ENCODE data around the gene AHI1.

AHI1 gene

DNA sequence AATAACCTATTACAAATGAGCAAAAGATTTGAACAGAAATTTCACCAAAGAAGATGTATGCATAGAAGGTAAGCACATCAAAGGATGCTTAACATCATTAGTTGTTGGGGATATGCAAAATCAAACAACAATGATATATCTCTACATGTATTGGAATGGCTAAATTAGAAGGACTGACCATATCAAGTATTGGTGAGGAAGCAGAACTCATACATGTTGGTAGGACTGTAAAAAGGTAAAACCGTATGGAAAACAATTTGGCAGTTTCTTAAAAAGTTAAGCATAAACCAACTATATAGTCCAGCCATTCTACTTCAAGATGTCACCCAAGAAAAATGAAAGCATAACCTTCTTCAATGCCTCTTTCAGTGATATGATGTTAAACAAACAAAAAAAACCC lies 202.5 kb downstream of the AHI1 start:
- no peak for DNase-seq (ENCODE audit: low spot score)

DNA sequence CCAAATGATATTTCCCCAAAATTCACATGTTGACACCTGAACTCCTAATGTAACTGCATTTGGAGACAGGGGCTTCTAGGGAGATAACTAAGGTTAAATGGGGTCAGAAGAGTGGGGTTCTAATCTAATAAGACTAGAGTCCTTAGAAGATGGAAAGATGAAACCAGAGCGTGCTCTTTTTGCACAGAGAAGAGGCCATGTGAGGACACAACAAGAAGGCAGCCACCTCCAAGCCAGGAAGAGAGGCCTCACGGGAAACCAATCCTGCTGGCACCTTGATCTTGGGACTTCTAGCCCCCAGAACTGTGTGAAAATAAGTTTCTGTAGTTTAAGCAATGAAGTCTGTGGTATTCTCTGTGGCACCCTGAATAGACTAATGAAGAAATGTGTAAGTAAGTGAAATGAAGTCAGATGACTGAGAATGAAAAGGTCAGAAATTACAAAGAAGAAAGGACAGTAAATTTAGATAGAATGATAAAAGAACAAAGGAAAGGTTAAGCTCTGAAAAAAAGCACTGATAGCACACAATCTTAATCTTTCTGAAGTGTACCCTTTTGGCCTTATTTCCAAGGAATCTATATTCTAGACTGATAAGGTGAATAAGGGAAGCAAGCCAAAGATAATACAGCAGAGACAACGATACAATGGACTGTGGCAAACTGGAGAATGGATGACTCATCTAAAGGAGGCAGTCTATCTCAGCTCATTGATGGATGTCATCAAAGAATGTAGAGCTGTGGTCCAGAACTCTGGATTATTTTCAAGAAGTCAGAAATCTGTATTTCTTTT lies 206.1 kb downstream of the AHI1 start:
- no peak for DNase-seq (ENCODE audit: low spot score)

GRCh38 chr6:135289816-135290215 lies 207.7 kb downstream of the AHI1 start:
- no peak for DNase-seq (ENCODE audit: low spot score)

- peak; percentile 35 for DNase-seq (ENCODE audit: low spot score)
Measured at GRCh38 chr6:135286962-135287538, 210.5 kb downstream of the AHI1 start.

GRCh38 chr6:135285165-135285564 lies 212.4 kb downstream of the AHI1 start:
- DNase-seq (ENCODE audit: low spot score) = no peak

- no peak for DNase-seq (ENCODE audit: low spot score)
Measured at GRCh38 chr6:135283926-135284325, 213.6 kb downstream of the AHI1 start.

GRCh38 chr6:135282395-135282794 lies 215.1 kb downstream of the AHI1 start:
- no peak for DNase-seq (ENCODE audit: low spot score)

DNA sequence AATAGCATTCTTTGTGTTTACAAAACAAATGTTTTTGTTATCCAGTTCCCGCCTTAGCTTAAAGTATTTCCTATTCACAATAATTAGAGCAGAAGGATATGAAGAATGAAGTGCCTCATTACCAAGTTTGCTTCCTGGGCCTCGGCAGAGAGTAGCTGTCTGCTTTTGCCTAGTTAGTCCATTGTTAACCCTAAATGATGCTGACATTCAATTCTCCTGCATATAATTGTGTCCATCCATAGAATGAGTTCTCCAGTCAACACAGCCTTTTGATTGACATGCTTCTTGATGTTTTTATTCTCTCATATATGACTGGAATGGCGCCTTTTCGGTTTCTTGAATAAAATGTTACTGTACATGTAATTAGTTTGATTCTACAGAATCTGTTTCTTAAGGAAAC lies 215.6 kb downstream of the AHI1 start:
- DNase-seq (ENCODE audit: low spot score) = no peak

DNA sequence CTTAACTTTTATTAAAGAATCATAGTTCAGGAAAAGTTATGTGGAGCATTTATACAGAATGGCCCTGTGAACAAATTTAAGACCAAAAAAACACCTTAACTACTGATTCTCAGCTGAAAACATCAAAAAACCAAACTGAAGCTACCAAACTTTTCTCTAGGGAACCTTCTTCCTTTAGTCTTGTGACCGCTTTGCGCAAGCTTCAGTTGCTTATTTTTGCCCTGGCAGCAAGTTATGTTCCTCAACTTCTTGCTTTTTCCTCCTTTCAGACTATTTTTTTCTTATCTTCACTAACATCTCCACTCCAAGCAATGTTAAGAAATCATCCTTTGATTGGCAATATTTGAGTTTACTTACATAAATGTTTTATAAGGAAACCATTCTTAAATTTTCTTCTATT lies 216.3 kb downstream of the AHI1 start:
- DNase-seq (ENCODE audit: low spot score) = peak; percentile 63

DNA sequence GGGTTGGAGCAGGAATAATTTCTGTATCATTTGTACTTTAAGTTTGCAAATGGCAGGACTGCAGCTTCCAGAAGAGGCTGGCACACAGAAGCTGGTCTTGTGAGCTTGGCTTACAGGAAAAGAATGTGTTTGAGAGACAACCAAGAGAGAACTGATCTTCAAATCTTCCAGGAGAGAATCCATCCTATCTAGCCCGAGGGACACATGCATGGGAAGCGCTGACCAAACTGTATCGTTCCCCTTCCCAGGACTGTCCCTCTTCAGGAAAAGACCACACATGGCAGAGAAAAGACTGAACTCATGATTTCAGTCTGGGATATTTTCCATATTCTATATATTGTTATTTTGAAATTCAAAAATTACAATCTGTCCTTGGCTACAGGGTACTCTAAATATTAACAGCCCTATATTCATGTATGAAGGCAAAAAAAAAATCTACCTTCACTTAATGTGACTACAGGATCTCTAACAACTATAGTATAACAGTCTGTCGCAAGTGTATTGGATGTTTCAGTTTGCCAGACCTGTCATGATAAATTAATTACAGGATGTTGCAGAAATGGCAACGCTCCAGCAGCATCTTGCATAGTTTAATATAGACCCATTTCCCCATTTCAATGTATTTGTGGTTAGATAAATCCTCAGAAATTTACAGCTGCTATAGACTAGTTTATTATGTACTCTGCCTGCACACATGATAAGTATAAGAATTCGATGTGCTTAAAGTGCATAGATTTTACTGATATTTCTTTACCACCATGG lies 217.0 kb downstream of the AHI1 start:
- DNase-seq (ENCODE audit: low spot score) = peak; percentile 84

DNA sequence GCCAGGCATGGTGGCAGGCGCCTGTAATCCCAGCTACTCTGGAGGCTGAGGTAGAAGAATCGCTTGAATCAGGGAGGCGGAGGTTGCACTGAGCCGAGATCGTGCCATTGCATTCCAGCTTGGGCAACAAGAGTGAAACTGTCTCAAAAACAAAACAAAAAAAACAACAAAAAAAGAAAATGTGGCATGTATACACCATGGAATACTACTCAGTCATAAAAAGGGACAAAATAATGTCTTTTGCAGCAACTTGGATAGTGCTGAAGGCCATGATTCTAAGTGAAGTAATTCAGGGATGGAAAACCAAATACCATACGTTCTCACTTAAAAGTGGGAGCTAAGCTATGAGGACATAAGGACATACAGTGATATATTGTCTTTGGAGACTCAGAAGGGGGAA lies 220.1 kb downstream of the AHI1 start:
- DNase-seq (ENCODE audit: low spot score) = no peak

DNA sequence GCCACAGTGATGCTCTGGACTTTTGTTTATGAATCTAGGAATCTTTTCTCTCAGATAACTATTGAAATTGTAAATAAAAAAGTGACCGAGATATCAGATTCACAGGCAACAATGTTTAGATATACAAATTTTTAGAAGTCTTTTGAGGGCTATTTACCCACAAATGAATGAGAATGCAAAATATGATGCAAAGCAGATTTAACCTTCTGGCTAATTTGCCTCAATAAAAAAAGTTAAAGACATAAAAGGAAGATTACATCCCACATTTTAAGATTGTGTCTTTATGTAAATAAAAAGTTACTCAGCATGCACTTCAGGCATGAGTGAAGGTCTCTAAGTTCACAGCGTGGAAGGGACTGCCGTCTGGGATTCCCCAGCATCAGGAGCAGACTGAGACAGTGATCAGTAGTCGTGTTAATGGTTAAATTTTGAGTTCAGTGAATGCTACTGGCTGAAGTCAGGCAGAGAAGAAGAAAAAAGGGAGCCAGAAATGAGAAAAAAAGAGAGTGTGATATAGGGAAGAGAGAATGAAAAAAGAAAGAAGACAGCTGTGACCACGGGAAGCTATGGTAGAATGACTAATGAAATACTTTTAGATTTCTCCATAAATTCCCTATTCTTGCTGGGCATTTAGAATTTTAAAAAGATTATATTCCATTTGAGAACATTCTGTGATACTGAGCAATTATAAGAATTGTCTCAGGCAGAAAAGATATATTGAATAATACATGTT lies 222.8 kb downstream of the AHI1 start:
- DNase-seq (ENCODE audit: low spot score) = peak; percentile 37

GRCh38 chr6:135271626-135272025 lies 225.9 kb downstream of the AHI1 start:
- no peak for DNase-seq (ENCODE audit: low spot score)

DNA sequence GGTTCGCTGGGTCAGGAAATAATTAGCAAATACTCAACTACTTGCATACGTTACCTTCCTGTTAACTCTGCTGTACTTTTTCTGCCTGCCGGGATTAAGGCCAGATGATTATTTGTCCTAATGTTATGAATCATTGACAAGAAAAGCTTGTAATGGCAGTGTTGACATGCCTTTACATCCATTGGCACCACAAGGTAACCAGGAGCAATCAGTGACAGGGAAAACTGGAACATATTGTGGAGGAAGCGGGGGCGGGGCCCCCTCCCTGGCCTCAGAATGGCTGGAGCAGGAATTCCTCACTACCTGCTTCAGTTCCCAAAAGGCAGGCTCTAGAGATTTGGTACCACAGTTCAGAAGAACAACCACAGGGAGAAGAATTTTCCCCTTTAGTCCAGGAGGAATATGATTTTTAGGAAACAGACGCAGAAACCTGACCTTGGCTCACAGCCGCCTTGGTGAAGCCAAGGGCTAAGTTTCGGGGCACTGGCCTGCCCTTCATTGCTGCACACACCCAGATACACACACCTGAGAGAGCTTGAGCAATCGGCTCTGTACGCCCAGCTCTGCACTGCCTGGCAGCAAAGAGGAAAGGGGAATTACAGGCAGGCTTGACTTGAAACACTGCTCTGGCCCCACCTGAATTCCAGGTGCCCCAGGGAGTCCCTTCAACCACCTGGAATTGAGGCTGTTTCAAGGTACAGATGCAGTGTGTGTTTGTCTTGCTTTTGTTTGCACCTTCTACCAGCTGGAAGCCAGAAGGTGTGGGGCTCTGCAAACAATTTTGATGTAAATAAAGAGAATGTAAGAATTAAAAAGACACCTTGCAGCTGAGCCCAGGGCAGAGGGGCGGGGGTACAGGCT lies 226.6 kb downstream of the AHI1 start:
- DNase-seq (ENCODE audit: low spot score) = no peak

GRCh38 chr6:135269481-135269891 lies 228.1 kb downstream of the AHI1 start:
- DNase-seq (ENCODE audit: low spot score) = no peak

GRCh38 chr6:135268740-135269139 lies 228.8 kb downstream of the AHI1 start:
- DNase-seq (ENCODE audit: low spot score) = peak; percentile 20

DNA sequence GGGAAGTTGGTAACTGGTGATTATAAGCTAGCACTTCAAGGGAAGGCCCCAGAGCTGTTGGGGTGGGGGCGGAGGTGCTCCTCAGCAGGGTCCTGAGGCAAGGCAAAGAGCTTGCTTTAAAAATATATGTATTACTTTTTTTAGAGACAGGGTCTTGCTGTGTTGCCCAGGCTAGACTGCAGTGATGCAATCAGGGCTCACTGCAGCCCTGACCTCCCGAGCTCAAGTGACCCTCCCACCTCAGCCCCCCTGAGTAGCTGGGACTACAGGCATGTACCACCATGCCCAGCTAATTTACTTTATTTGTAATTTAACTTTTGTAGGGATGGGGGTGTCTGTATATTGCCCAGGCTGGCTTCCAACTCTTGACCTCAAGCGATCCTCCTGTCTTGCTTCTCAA lies 229.3 kb downstream of the AHI1 start:
- DNase-seq (ENCODE audit: low spot score) = no peak

DNA sequence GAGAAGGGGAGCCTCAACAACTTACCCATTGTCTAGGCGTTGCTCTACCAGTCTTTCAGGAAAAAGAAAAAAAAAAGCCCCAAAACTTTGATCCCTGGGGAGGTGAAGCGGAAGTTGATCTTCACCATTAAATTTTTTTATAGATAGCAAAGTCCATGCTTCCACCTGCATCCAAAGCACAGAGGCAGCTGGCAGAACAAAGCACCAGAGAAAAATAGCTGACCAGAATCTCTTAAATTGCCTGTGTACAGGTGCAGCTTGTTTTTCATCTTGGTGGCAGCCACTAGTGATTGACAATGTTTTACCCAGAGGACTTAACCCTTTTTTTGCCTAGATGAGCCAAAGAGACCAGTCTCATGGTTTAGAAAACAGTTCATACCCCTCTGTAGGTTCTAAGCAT lies 230.5 kb downstream of the AHI1 start:
- peak; percentile 83 for DNase-seq (ENCODE audit: low spot score)

- DNase-seq (ENCODE audit: low spot score) = peak; percentile 66
Measured at GRCh38 chr6:135266675-135267074, 230.9 kb downstream of the AHI1 start.

- DNase-seq (ENCODE audit: low spot score) = peak; percentile 70
Measured at GRCh38 chr6:135265278-135265677, 232.3 kb downstream of the AHI1 start.

Data from NAMALWA (cell line).